Skeletal muscle tissue (tissue), 4 donors: Measurements from ENCODE around the gene KLHL6. TPM values are rescaled to one million over a fixed set of nuclear protein-coding genes. Genes with fewer than 3 reads are reported as not detected.

Experiments
- H3K27ac ChIP-seq: one replicate; pipeline ENCODE4 v1.7.0; 2013; ENCODE audit warnings: mild to moderate bottlenecking, low read depth, low read length, inconsistent platforms
- H3K27me3 ChIP-seq, 3 donors: one replicate each; pipeline ENCODE4 v1.7.0; 2013; ENCODE audit warnings: low read length in 3 of 3; ENCODE audit not compliant: control insufficient read depth in 3 of 3, insufficient read depth in 3 of 3
- H3K36me3 ChIP-seq, 3 donors: one replicate each; pipeline ENCODE4 v1.7.0; 2013; ENCODE audit warnings: low read length in 3 of 3; ENCODE audit not compliant: control insufficient read depth in 3 of 3, insufficient read depth in 3 of 3
- H3K4me1 ChIP-seq, 3 donors: one replicate each; pipeline ENCODE4 v1.7.0; 2013; ENCODE audit warnings: low read length in 3 of 3, mild to moderate bottlenecking in 3 of 3; ENCODE audit not compliant: control insufficient read depth in 3 of 3, insufficient read depth in 3 of 3
- H3K4me3 ChIP-seq, 3 donors: one replicate each; pipeline ENCODE4 v1.7.0; 2013; ENCODE audit warnings: low read length in 3 of 3
- H3K9ac ChIP-seq, 3 donors: one replicate each; pipeline ENCODE4 v1.7.0; 2013; ENCODE audit warnings: low read length in 3 of 3, mild to moderate bottlenecking in 3 of 3, moderate library complexity in 2 of 3, low read depth in 1 of 3
- H3K9me3 ChIP-seq, 3 donors: one replicate each; pipeline ENCODE4 v1.7.0; 2013; ENCODE audit warnings: low read length in 3 of 3; ENCODE audit not compliant: control insufficient read depth in 3 of 3
- total RNA-seq: library from RNA; depleted of rRNA; stranded (reverse); fragments of >200 nt; gene quantifications from one replicate; pipeline ENCODE4 v1.2.3, GENCODE V29; 2014
- donor health status: Osteomylitis.

Gene KLHL6
- total RNA-seq, 1 donor from 2014 or later, result 1.0 TPM

DNA sequence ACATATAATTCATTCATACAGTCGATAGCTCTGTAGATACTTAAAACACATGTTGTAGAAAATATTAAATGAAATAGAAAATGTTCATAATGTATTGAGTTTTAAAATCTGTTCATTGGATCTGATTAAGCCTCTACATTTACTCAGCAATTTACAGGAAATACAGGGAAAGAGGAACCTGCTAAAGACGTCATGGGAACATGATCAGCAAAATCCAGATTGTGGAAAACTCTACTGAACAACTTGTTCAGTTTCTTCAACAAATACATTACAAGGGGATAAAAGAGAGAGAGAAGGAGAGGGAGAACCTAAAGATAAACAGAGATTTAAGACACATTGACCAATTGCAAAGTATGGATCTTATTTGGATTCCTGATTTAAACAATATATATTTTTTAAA is 46.7 kb downstream of the KLHL6 start:
- no peak overlapping the region for H3K9ac ChIP-seq

DNA sequence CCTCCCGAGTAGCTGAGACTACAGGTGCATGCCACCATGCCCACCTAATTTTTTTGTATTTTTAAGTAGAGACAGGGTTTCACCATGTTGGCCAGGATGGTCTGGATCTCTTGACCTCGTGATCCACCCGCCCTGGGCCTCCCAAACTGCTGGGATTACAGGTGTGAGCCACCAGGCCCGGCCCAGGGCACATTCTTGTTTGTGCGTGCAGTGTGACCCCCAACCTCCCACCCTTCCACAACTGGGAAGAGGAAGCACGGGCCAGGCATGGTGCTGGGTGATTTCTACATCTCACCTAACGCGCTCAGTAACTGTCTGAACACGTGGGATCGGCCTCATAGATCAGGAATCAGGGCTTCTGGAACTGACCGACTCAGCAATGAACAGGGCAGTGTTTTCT is 48.0 kb downstream of the KLHL6 start:
- no peaks in the 10 kb centered on the region for H3K36me3 ChIP-seq
- no peak overlapping the region for H3K27ac ChIP-seq
- H3K9ac ChIP-seq, result no peak overlapping the region
- H3K27me3 ChIP-seq, result no peaks in the 10 kb centered on the region
- no peak overlapping the region for H3K4me3 ChIP-seq
- H3K9me3 ChIP-seq, result peaks cover 0 to 2% (median 0%) of the 10 kb centered on the region in 3 donors
- peaks cover 8 to 15% (median 10%) of the 10 kb centered on the region in 3 donors for H3K4me1 ChIP-seq

More for the DNA sequence above, 46.7 kb downstream of the KLHL6 start:
- Histone ChIP-seq H3K27ac (no peak overlapping the region), H3K27me3 (no peaks in the 10 kb centered on the region), H3K4me3 (no peak overlapping the region), H3K4me1 (peaks cover 4 to 12% (median 9%) of the 10 kb centered on the region in 3 donors), H3K36me3 (no peaks in the 10 kb centered on the region), H3K9me3 (peaks cover 0 to 2% (median 0%) of the 10 kb centered on the region in 3 donors)

DNA sequence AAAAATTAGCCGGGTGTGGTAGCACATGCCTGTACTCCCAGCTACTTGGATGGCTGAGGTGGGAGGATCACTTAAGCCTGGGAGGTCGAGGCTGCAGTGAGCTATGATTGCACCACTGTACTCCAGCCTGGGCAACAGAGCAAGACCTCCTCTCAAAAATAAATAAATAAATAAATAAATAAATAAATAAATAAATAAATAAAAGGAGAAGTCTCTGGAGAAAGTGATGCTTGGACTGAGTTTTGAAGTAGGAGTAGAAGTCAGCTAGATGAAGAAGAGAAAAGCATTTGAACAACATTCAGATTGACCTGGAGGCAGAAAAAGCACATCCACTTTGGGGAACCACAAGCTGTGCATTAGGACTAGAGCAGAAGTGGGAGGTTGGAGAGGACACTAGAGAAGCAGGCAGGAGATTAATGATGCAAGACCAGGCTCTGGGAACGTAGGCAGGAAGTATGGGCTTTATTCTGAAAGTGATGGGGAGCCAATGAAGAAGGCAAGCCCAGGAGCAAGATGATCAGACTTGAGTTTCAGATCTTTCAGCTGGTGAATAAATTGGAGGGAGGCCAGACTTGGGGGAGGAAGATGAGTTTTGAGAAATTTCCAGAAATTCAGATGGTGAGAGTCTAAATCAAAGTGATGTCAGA is 48.7 kb downstream of the KLHL6 start:
- H3K27me3 ChIP-seq, result no peaks in the 10 kb centered on the region
- H3K36me3 ChIP-seq, result no peaks in the 10 kb centered on the region
- peaks cover 0 to 2% (median 0%) of the 10 kb centered on the region in 3 donors for H3K9me3 ChIP-seq
- H3K4me3 ChIP-seq, result no peak overlapping the region
- no peak overlapping the region for H3K27ac ChIP-seq
- H3K9ac ChIP-seq, result no peak overlapping the region
- peaks cover 6 to 12% (median 9%) of the 10 kb centered on the region in 3 donors for H3K4me1 ChIP-seq

DNA sequence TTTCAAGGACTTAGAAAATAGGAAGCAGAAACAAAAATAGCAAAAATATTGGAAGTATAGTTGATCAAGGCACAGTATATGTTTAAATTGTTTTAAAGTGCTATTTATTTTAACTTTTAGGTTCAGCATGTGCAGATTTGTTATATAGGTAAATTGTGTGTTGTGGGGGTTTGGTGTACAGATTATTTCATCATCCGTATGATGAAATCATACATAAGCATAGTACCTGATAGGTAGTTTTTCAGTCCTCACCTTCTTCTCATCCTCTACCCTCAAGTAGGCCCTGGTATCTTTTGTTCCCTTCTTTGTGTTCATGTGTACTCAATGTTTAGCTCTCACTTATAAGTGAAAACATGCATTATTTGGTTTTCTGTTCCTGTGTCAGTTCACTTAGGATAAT is 50.9 kb downstream of the KLHL6 start:
- no peaks in the 10 kb centered on the region for H3K27me3 ChIP-seq
- H3K36me3 ChIP-seq, result no peaks in the 10 kb centered on the region
- no peak overlapping the region for H3K4me3 ChIP-seq
- H3K9ac ChIP-seq, result no peak overlapping the region
- H3K4me1 ChIP-seq, result peaks cover 11 to 18% (median 16%) of the 10 kb centered on the region in 3 donors
- H3K9me3 ChIP-seq, result peaks cover 0 to 2% (median 0%) of the 10 kb centered on the region in 3 donors
- H3K27ac ChIP-seq, result no peak overlapping the region

DNA sequence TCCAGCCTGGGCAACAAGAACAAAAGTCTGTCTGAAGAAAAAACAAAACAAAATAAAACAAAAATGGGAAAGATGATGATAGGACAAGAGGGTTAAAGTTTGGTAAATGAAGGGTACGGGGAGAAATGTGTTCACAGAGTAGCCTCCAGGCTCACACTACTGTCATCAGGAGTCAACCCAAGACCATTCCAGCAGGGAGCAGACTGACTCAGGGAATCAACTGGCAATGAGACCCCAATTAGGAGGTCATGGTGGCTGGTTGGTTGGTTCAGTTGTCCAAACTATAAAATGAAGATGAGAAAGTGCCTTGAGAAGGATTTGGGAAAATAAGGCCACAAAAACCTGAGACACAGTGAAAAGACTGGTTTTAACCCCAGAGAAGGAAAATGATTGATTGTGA is 51.8 kb downstream of the KLHL6 start:
- no peaks in the 10 kb centered on the region for H3K27me3 ChIP-seq
- H3K4me1 ChIP-seq, result peaks cover 11 to 18% (median 16%) of the 10 kb centered on the region in 3 donors
- H3K4me3 ChIP-seq, result no peak overlapping the region
- H3K9me3 ChIP-seq, result peaks cover 0 to 2% (median 0%) of the 10 kb centered on the region in 3 donors
- no peaks in the 10 kb centered on the region for H3K36me3 ChIP-seq
- H3K27ac ChIP-seq, result no peak overlapping the region
- H3K9ac ChIP-seq, result no peak overlapping the region

DNA sequence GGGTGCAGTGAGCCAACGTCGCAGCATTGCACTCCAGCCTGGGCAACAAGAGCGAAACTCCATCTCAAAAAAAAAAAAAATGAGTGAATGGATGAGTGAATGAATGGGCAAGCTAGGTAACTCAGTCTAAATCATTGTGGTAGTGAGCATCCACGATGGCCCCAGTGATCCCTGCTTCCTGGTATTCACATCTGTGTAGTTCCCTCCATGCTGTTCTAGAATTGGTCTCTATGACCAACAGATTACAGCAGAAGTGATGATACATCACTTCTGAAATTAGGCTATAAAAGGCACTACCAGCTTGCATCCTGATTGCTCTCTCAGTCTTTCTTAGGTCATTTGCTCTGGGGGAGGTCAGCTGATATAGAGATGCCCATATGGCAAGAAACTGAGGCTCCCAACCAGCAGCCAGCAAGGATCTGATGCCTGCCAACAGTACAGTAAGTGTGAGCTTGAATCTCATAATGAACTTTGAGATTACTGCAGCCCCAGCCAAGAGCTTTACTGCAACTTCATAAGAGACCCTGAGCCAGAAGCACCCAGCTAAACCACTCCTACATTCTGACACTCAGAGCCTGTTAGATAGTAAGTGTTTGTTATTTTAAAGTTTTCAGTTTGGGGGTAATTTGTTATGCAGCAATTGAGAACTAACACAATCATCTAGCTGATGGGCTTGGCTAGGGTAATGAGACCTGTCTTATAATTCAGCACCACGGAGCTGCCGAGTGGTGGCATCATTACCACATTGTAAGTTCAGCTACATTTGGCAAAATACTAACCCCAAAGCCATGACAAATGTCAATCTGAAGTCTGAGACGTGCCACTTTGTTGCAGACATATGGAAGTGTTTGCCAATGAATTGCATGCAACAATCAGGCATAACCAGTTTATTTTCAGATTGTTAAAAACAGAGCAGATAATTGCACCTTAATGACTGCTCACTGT is 53.0 kb downstream of the KLHL6 start:
- peaks cover 0 to 2% (median 0%) of the 10 kb centered on the region in 3 donors for H3K9me3 ChIP-seq
- no peaks in the 10 kb centered on the region for H3K27me3 ChIP-seq
- H3K9ac ChIP-seq, result no peak overlapping the region
- H3K27ac ChIP-seq, result no peak overlapping the region
- peaks cover 11 to 18% (median 16%) of the 10 kb centered on the region in 3 donors for H3K4me1 ChIP-seq
- no peak overlapping the region for H3K4me3 ChIP-seq
- no peaks in the 10 kb centered on the region for H3K36me3 ChIP-seq

DNA sequence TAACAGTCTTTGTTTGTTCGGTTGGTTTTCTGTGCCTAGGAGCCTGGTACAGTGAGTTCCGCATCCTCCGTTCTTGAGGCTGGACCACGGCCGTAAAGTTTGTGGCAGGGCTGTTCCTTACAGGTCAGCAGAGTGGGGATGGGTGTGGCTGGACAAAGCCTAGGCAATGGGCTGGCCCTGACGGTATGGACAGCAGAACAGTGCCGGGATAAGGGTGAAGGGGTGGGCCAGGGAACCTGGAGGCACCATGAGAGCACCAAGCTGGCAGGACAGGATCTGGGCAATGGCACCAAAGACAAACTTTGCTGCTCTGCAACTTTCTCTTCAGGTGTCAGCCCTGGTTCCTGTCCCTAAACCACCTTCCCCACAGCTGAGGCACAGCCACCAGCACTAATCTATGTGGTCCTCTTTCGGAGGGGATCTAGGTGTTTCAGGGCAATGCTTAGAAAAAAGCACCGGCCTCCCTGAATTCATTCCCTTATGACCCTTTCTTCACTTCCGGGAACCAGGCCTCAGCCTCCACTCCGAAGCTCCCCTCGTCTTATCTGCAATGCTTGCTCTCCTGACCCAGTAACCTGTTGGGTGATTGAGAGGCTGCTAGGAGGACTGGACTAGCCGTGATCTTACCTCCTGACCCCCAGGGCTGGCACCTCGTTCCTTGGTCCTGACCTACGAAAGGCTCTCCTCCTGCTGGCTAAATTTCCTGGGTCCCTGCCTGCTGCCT is 54.4 kb downstream of the KLHL6 start:
- H3K27me3 ChIP-seq, result no peaks in the 10 kb centered on the region
- no peak overlapping the region for H3K27ac ChIP-seq
- peaks cover 11 to 18% (median 16%) of the 10 kb centered on the region in 3 donors for H3K4me1 ChIP-seq
- no peak overlapping the region for H3K4me3 ChIP-seq
- peaks cover 0 to 2% (median 0%) of the 10 kb centered on the region in 3 donors for H3K9me3 ChIP-seq
- H3K36me3 ChIP-seq, result no peaks in the 10 kb centered on the region
- no peak overlapping the region for H3K9ac ChIP-seq

DNA sequence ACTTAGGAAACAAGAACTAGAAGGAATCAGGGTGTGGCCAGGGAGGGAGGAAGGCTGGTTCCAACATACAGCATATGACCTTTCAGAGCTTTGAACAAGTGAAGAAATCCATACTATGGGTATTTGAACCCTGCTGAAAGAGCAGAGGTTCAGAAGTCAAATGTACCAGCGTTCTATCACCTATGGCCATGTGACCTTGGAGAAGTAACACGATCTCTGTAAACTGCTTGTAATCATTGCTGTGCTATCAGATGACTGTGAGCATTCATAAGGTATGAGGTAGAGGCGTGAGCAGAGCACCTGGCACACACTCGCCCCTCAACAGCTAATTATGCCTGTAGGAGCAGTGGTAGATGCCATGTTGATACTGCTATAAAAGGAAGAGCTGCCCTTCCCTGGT is 55.2 kb downstream of the KLHL6 start:
- no peak overlapping the region for H3K9ac ChIP-seq
- H3K27me3 ChIP-seq, result no peaks in the 10 kb centered on the region
- H3K27ac ChIP-seq, result no peak overlapping the region
- H3K36me3 ChIP-seq, result no peaks in the 10 kb centered on the region
- H3K4me3 ChIP-seq, result no peak overlapping the region
- H3K9me3 ChIP-seq, result no peaks in the 10 kb centered on the region
- H3K4me1 ChIP-seq, result peaks cover 11 to 18% (median 16%) of the 10 kb centered on the region in 3 donors

DNA sequence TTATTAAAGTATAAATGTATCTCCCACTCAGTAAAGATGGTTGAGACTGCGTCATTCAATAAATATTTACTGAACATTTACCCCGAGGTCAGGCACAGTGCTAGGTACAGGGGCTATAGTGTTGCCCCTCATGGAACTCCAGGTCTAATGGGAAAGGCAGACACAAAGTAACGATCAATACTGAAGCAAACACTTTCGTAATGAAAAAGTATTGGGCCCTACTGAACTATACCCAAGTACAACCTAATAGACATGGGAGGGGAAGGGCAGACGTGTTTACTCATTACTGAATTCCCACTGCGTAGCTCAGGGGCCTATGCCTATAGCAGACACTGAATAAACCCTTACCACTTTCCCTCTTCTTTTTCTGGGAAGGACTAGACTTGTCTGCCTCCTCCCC is 56.9 kb downstream of the KLHL6 start:
- H3K27ac ChIP-seq, result no peak overlapping the region
- no peak overlapping the region for H3K4me3 ChIP-seq
- H3K9me3 ChIP-seq, result no peaks in the 10 kb centered on the region
- H3K9ac ChIP-seq, result no peak overlapping the region
- peaks cover 0 to 2% (median 0%) of the 10 kb centered on the region in 3 donors for H3K36me3 ChIP-seq
- H3K4me1 ChIP-seq, result peaks cover 11 to 20% (median 18%) of the 10 kb centered on the region in 3 donors
- H3K27me3 ChIP-seq, result no peaks in the 10 kb centered on the region
